WERI-Rb-1 (cell line): Measurements from ENCODE around the gene ZDHHC21.

ENCODE experiments used
- DNase-seq: peaks from one replicate; pipeline ENCODE4 v3.0.0-alpha.2; 2020
- H3K27ac ChIP-seq: fragments of 250-450 bp; sonication (Bioruptor Pico); 2 replicates; pipeline ENCODE4 v1.5.1; 2020; ENCODE audit warnings: mild to moderate bottlenecking, moderate library complexity
- H3K27me3 ChIP-seq: fragments of 250-450 bp; sonication (Bioruptor Pico); 2 replicates; pipeline ENCODE4 v1.5.1; 2021; ENCODE audit warnings: mild to moderate bottlenecking, low read depth, moderate library complexity; ENCODE audit not compliant: insufficient read depth, severe bottlenecking
- H3K36me3 ChIP-seq: fragments of 250-450 bp; sonication (Bioruptor Pico); 2 replicates; pipeline ENCODE4 v1.5.1; 2020; ENCODE audit warnings: mild to moderate bottlenecking, moderate library complexity
- H3K4me3 ChIP-seq: 2 replicates; pipeline ENCODE4 v1.5.1; 2011; ENCODE audit warnings: low read depth, mild to moderate bottlenecking, control low read depth, low read length
- H3K9me3 ChIP-seq: fragments of 250-450 bp; sonication (Bioruptor Pico); 2 replicates; pipeline ENCODE4 v1.5.1; 2021; ENCODE audit warnings: mild to moderate bottlenecking, moderate library complexity; ENCODE audit not compliant: severe bottlenecking
- CTCF ChIP-seq: IDR thresholded peaks from 2 replicates; pipeline ENCODE4 v1.5.1; 2011; ENCODE audit warnings: low read depth, mild to moderate bottlenecking, control low read depth, inconsistent platforms, low read length

ZDHHC21 gene

GRCh38 chr9:14723301-14723700 is 30.1 kb upstream of the ZDHHC21 start:
- no peaks in the 10 kb centered on the region for H3K9me3 ChIP-seq
- no peak overlapping the region for H3K27ac ChIP-seq
- no peak for DNase-seq
- no peak overlapping the region for H3K4me3 ChIP-seq
- H3K27me3 ChIP-seq: no peaks in the 10 kb centered on the region
- H3K36me3 ChIP-seq: no peaks in the 10 kb centered on the region
- TF ChIP-seq CTCF: no peak

- H3K9me3 ChIP-seq: no peaks in the 10 kb centered on the region
- DNase-seq: no peak
Measured at GRCh38 chr9:14722391-14723035, 29.3 kb upstream of the ZDHHC21 start, which contains the start of gene CER1. Gene CER1, minus strand, starts transcription at chr9:14722733. Its CDS starts 61 bp downstream, at chr9:14722672.

GRCh38 chr9:14719231-14719923 is 26.1 kb upstream of the ZDHHC21 start:
- Histone ChIP-seq H3K27me3 (no peaks in the 10 kb centered on the region), H3K27ac (no peak overlapping the region), H3K9me3 (no peaks in the 10 kb centered on the region), H3K4me3 (no peak overlapping the region), H3K36me3 (no peaks in the 10 kb centered on the region)
- no peak for DNase-seq
- no peak for TF ChIP-seq CTCF

More at GRCh38 chr9:14722391-14723035, 29.3 kb upstream of the ZDHHC21 start, which contains the start of gene CER1:
- Histone ChIP-seq H3K27me3 (no peaks in the 10 kb centered on the region), H3K4me3 (no peak within 1 kb of the TSS), H3K36me3 (no peaks in the 10 kb centered on the region), H3K27ac (no peak within 1 kb of the TSS)
- TF ChIP-seq CTCF: no peak

GRCh38 chr9:14715102-14715501 is 21.9 kb upstream of the ZDHHC21 start:
- Histone ChIP-seq H3K27me3 (no peaks in the 10 kb centered on the region), H3K9me3 (no peaks in the 10 kb centered on the region), H3K27ac (no peak overlapping the region), H3K36me3 (no peaks in the 10 kb centered on the region), H3K4me3 (no peak overlapping the region)
- TF ChIP-seq CTCF: no peak
- no peak for DNase-seq

- Histone ChIP-seq H3K9me3 (no peaks in the 10 kb centered on the region), H3K36me3 (no peaks in the 10 kb centered on the region), H3K4me3 (no peak overlapping the region), H3K27ac (no peak overlapping the region), H3K27me3 (no peaks in the 10 kb centered on the region)
- TF ChIP-seq CTCF: no peak
- DNase-seq: no peak
Measured at GRCh38 chr9:14713187-14713767, 20.0 kb upstream of the ZDHHC21 start.
